HG03521 (cell line): Measurements from ENCODE around the gene TNFSF12.

Experiments
- ATAC-seq: cut with Tn5 transposase; IDR thresholded peaks from one replicate; pipeline ENCODE4 v1.9.1; 2021; ENCODE audit warnings: mild to moderate bottlenecking, moderate library complexity; ENCODE audit not compliant: unreplicated experiment

TNFSF12 gene

GRCh38 chr17:7563115-7563869, 14.4 kb downstream of the TNFSF12 start:
- no peak for ATAC-seq

- no peak for ATAC-seq
Observed at GRCh38 chr17:7569571-7569970, 20.7 kb downstream of the TNFSF12 start.

- no peak for ATAC-seq
Observed at GRCh38 chr17:7570351-7570750, 21.5 kb downstream of the TNFSF12 start.

- no peak for ATAC-seq
Observed at GRCh38 chr17:7572338-7572587, 23.4 kb downstream of the TNFSF12 start.

- peak; percentile 88 for ATAC-seq
Observed at GRCh38 chr17:7572588-7573323, 23.9 kb downstream of the TNFSF12 start.

- no peak for ATAC-seq
Observed at GRCh38 chr17:7573324-7574080, 24.6 kb downstream of the TNFSF12 start.

- no peak for ATAC-seq
Observed at GRCh38 chr17:7574176-7574953, 25.5 kb downstream of the TNFSF12 start.

GRCh38 chr17:7575481-7575883, 26.6 kb downstream of the TNFSF12 start:
- no peak for ATAC-seq

- no peak for ATAC-seq
Observed at GRCh38 chr17:7575959-7576358, 27.1 kb downstream of the TNFSF12 start.

GRCh38 chr17:7576432-7576937, 27.6 kb downstream of the TNFSF12 start:
- ATAC-seq = no peak

GRCh38 chr17:7577327-7578199, 28.7 kb downstream of the TNFSF12 start:
- no peak for ATAC-seq

GRCh38 chr17:7579001-7579833, 30.4 kb downstream of the TNFSF12 start, which contains the start of gene CD68:
CD68 (plus strand) TSS chr17:7579638; CDS start chr17:7579678, 40 bp downstream.
- no peak for ATAC-seq

GRCh38 chr17:7579834-7580603, 31.2 kb downstream of the TNFSF12 start:
- no peak for ATAC-seq

GRCh38 chr17:7580604-7581575, 32.0 kb downstream of the TNFSF12 start:
- ATAC-seq = no peak

- no peak for ATAC-seq
Observed at GRCh38 chr17:7582396-7583252, 33.8 kb downstream of the TNFSF12 start.
